Measurements from ENCODE around the gene NTNG2.

DNA sequence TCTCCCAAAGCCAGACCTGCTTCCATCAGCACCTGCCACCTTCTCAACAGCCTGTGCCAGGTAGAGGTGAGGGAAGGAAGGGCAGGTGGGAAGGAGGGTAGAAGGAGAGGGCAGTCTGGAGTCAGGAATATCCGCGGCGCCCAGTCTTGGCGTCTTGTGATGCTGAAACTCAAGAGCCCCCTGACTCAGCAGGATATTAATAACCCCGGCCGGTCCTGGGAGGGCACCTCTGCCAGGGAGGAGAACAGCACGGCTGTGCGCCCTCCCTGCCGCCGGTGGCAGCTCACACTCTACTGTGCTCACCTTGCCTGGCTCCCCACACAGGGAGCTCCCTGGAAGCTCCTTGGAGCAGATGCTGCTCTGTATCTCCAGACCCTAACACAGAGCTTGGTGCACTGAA is 11.6 kb upstream of the NTNG2 start:
- TF ChIP-seq CTCF (IDR thresholded peaks at IDR 0.05; ENCODE audit: insufficient read depth, low read depth, low read length) (no peak), EZH2 (IDR thresholded peaks at IDR 0.05; ENCODE audit: insufficient read depth, low read length) (no peak)
